ENCODE data around the gene KRT7. TPM values are rescaled to one million over a fixed set of nuclear protein-coding genes. Genes with fewer than 3 reads are reported as not detected.

Gene KRT7
- total RNA-seq, 2 experiments from 2014 or later: 3.4 to 3.9 TPM

- H3K27ac Mint-ChIP-seq: no peak overlapping the region
- ChIA-PET POLR2A (no interaction called here), CTCF (interaction anchor here (0.7 kb wide), 1 partner anchor 372 kb away, joined by 3 read pairs; no protein-coding TSS in a partner anchor)
- no peak overlapping the region for H3K4me3 Mint-ChIP-seq
- no peaks in the 10 kb centered on the region for H3K9me3 Mint-ChIP-seq (ENCODE audit: low read depth)
- intact Hi-C loops (cut with DNase I, micrococcal nuclease): no loop called here
- ATAC-seq (no peak), DNase-seq (no peak)
- no peaks in the 10 kb centered on the region for H3K36me3 Mint-ChIP-seq (ENCODE audit: low read depth)
- H3K4me1 Mint-ChIP-seq: no peaks in the 10 kb centered on the region
- peaks cover 8% of the 10 kb centered on the region for H3K27me3 Mint-ChIP-seq
These were observed 23.7 kb upstream of the KRT7 start for GRCh38 chr12:52209321-52209720.

- no peaks in the 10 kb centered on the region for H3K36me3 Mint-ChIP-seq (ENCODE audit: low read depth)
- CTCF ChIA-PET: interaction anchor here (0.6 to 1.1 kb wide), 5 partner anchors 12 to 477 kb away, joined by 3 read pairs; no protein-coding TSS in a partner anchor
- no peaks in the 10 kb centered on the region for H3K4me1 Mint-ChIP-seq
- POLR2A ChIA-PET: no interaction called here
- H3K27me3 Mint-ChIP-seq: peaks cover 10% of the 10 kb centered on the region
- DNase-seq: no peak
- ATAC-seq: no peak
- no peak overlapping the region for H3K27ac Mint-ChIP-seq
- intact Hi-C loops (cut with DNase I, micrococcal nuclease): no loop called here
- no peaks in the 10 kb centered on the region for H3K9me3 Mint-ChIP-seq (ENCODE audit: low read depth)
- no peak overlapping the region for H3K4me3 Mint-ChIP-seq
These were observed 22.7 kb upstream of the KRT7 start for GRCh38 chr12:52210186-52210924.

GRCh38 chr12:52210925-52211650 lies 22.0 kb upstream of the KRT7 start:
- Mint-ChIP-seq H3K4me3 (no peak overlapping the region), H3K36me3 (ENCODE audit: low read depth) (no peaks in the 10 kb centered on the region), H3K9me3 (ENCODE audit: low read depth) (no peaks in the 10 kb centered on the region), H3K27me3 (peaks cover 10% of the 10 kb centered on the region), H3K27ac (no peak overlapping the region), H3K4me1 (no peaks in the 10 kb centered on the region)
- ChIA-PET POLR2A (no interaction called here), CTCF (interaction anchor here (0.6 to 2.6 kb wide), 4 partner anchors 11 to 117 kb away, joined by 3 to 11 read pairs (median 4); no protein-coding TSS in a partner anchor)
- ATAC-seq (no peak), DNase-seq (no peak)
- intact Hi-C loops (cut with DNase I, micrococcal nuclease): no loop called here

GRCh38 chr12:52211716-52212585 lies 21.1 kb upstream of the KRT7 start:
- CTCF ChIA-PET: interaction anchor here (0.7 to 2.6 kb wide), 2 partner anchors 10 to 326 kb away, joined by 3 to 11 read pairs; no protein-coding TSS in a partner anchor
- ATAC-seq: no peak
- no peak for DNase-seq
- Mint-ChIP-seq H3K9me3 (ENCODE audit: low read depth) (no peaks in the 10 kb centered on the region), H3K27ac (no peak overlapping the region), H3K27me3 (peaks cover 10% of the 10 kb centered on the region), H3K4me3 (no peak overlapping the region), H3K4me1 (no peaks in the 10 kb centered on the region), H3K36me3 (ENCODE audit: low read depth) (no peaks in the 10 kb centered on the region)
- POLR2A ChIA-PET: interaction anchor here (0.6 kb wide), 1 partner anchor 168 kb away, joined by 5 read pairs; no protein-coding TSS in a partner anchor
- intact Hi-C loops (cut with DNase I, micrococcal nuclease): loop anchor here in 1 of 2 experiments (2.0 kb wide), 1 partner anchor 55 kb away; no protein-coding TSS in a partner anchor

GRCh38 chr12:52212701-52213563 lies 20.1 kb upstream of the KRT7 start:
- no peak for DNase-seq
- ChIA-PET CTCF (interaction anchor here (0.7 to 2.6 kb wide), 9 partner anchors 9 to 689 kb away, joined by 3 to 11 read pairs (median 3); no protein-coding TSS in a partner anchor), POLR2A (no interaction called here)
- ATAC-seq: no peak
- H3K9me3 Mint-ChIP-seq (ENCODE audit: low read depth): no peaks in the 10 kb centered on the region
- no peak overlapping the region for H3K4me3 Mint-ChIP-seq
- intact Hi-C loops (cut with DNase I, micrococcal nuclease): loop anchor here in 1 of 2 experiments (1.0 to 2.0 kb wide), 2 partner anchors 45 to 56 kb away; no protein-coding TSS in a partner anchor
- no peaks in the 10 kb centered on the region for H3K36me3 Mint-ChIP-seq (ENCODE audit: low read depth)
- no peaks in the 10 kb centered on the region for H3K4me1 Mint-ChIP-seq
- H3K27me3 Mint-ChIP-seq: peaks cover 10% of the 10 kb centered on the region
- H3K27ac Mint-ChIP-seq: no peak overlapping the region

- H3K9me3 Mint-ChIP-seq (ENCODE audit: low read depth): no peaks in the 10 kb centered on the region
- H3K36me3 Mint-ChIP-seq (ENCODE audit: low read depth): no peaks in the 10 kb centered on the region
- ATAC-seq: peak; percentile 90
- H3K27me3 Mint-ChIP-seq: peaks cover 6% of the 10 kb centered on the region
- peak; percentile 82 for DNase-seq
- H3K4me1 Mint-ChIP-seq: no peaks in the 10 kb centered on the region
- no peak overlapping the region for H3K4me3 Mint-ChIP-seq
- ChIA-PET POLR2A (no interaction called here), CTCF (interaction anchor here (0.7 to 2.6 kb wide), 9 partner anchors 8 to 688 kb away, joined by 3 to 11 read pairs (median 3); no protein-coding TSS in a partner anchor)
- intact Hi-C loops (cut with DNase I, micrococcal nuclease): loop anchor here in 1 of 2 experiments (1.0 to 2.0 kb wide), 2 partner anchors 45 to 57 kb away; no protein-coding TSS in a partner anchor
- no peak overlapping the region for H3K27ac Mint-ChIP-seq
These were observed 19.3 kb upstream of the KRT7 start for GRCh38 chr12:52213564-52214420.

- Mint-ChIP-seq H3K27ac (no peak overlapping the region), H3K9me3 (ENCODE audit: low read depth) (no peaks in the 10 kb centered on the region), H3K36me3 (ENCODE audit: low read depth) (no peaks in the 10 kb centered on the region), H3K27me3 (peaks cover 8% of the 10 kb centered on the region), H3K4me1 (no peaks in the 10 kb centered on the region), H3K4me3 (no peak overlapping the region)
- intact Hi-C loops (cut with DNase I, micrococcal nuclease): no loop called here
- POLR2A ChIA-PET: no interaction called here
- no peak for DNase-seq
- CTCF ChIA-PET: interaction anchor here (0.7 to 1.0 kb wide), 2 partner anchors 71 to 559 kb away, joined by 3 to 5 read pairs; no protein-coding TSS in a partner anchor
- no peak for ATAC-seq
These were observed 18.6 kb upstream of the KRT7 start for GRCh38 chr12:52214421-52214802.

GRCh38 chr12:52215587-52216031 lies 17.4 kb upstream of the KRT7 start:
- Mint-ChIP-seq H3K4me1 (no peaks in the 10 kb centered on the region), H3K27me3 (peaks cover 15% of the 10 kb centered on the region), H3K4me3 (no peak overlapping the region), H3K36me3 (ENCODE audit: low read depth) (no peaks in the 10 kb centered on the region), H3K9me3 (ENCODE audit: low read depth) (no peaks in the 10 kb centered on the region), H3K27ac (no peak overlapping the region)
- ChIA-PET CTCF (interaction anchor here (1.0 to 1.2 kb wide), 2 partner anchors 60 to 63 kb away, joined by 4 to 7 read pairs; no protein-coding TSS in a partner anchor), POLR2A (no interaction called here)
- DNase-seq: no peak
- intact Hi-C loops (cut with DNase I, micrococcal nuclease): no loop called here
- ATAC-seq: no peak

GRCh38 chr12:52216100-52216499 lies 16.9 kb upstream of the KRT7 start:
- ChIA-PET CTCF (interaction anchor here (0.5 to 1.2 kb wide), 4 partner anchors 47 to 92 kb away, joined by 3 to 7 read pairs (median 4); no protein-coding TSS in a partner anchor), POLR2A (no interaction called here)
- Mint-ChIP-seq H3K4me3 (no peak overlapping the region), H3K4me1 (peaks cover 2% of the 10 kb centered on the region), H3K27ac (no peak overlapping the region), H3K9me3 (ENCODE audit: low read depth) (no peaks in the 10 kb centered on the region), H3K36me3 (ENCODE audit: low read depth) (no peaks in the 10 kb centered on the region), H3K27me3 (peaks cover 19% of the 10 kb centered on the region)
- ATAC-seq (no peak), DNase-seq (no peak)
- intact Hi-C loops (cut with DNase I, micrococcal nuclease): no loop called here
